Measurements from ENCODE around the gene DYNLRB1.
A peak's percentile ranks its signal among the peaks of the same experiment; 100 is the strongest.

The DYNLRB1 gene

GRCh38 chr20:34579191-34579978, 63.2 kb downstream of the DYNLRB1 start:
- Mint-ChIP-seq H3K36me3 (ENCODE audit: low read depth) (peaks cover 69% of the 10 kb centered on the region), H3K4me3 (no peak overlapping the region)

GRCh38 chr20:34579979-34580940, 64.0 kb downstream of the DYNLRB1 start:
- no peaks in the 10 kb centered on the region for H3K9me3 Mint-ChIP-seq
- no peak overlapping the region for H3K4me3 Mint-ChIP-seq
- DNase-seq: no peak
- H3K27ac Mint-ChIP-seq: peak overlapping the region; percentile 77
- peaks cover 68% of the 10 kb centered on the region for H3K36me3 Mint-ChIP-seq (ENCODE audit: low read depth)
- no peaks in the 10 kb centered on the region for H3K27me3 Mint-ChIP-seq
- H3K4me1 Mint-ChIP-seq (ENCODE audit: low read depth): peaks cover 29% of the 10 kb centered on the region

More at GRCh38 chr20:34579191-34579978, 63.2 kb downstream of the DYNLRB1 start:
- no peak for DNase-seq
- peaks cover 29% of the 10 kb centered on the region for H3K4me1 Mint-ChIP-seq (ENCODE audit: low read depth)
- no peak overlapping the region for H3K27ac Mint-ChIP-seq
- no peaks in the 10 kb centered on the region for H3K27me3 Mint-ChIP-seq
- no peaks in the 10 kb centered on the region for H3K9me3 Mint-ChIP-seq

- peaks cover 29% of the 10 kb centered on the region for H3K4me1 Mint-ChIP-seq (ENCODE audit: low read depth)
- H3K27me3 Mint-ChIP-seq: no peaks in the 10 kb centered on the region
- DNase-seq: no peak
- no peak overlapping the region for H3K4me3 Mint-ChIP-seq
- H3K9me3 Mint-ChIP-seq: no peaks in the 10 kb centered on the region
- H3K27ac Mint-ChIP-seq: peak overlapping the region; percentile 92
- peaks cover 75% of the 10 kb centered on the region for H3K36me3 Mint-ChIP-seq (ENCODE audit: low read depth)
These were observed 65.3 kb downstream of the DYNLRB1 start for GRCh38 chr20:34581341-34582184.

- Mint-ChIP-seq H3K36me3 (ENCODE audit: low read depth) (peaks cover 82% of the 10 kb centered on the region), H3K4me3 (no peak overlapping the region)
- no peak for DNase-seq
These were observed 66.0 kb downstream of the DYNLRB1 start for GRCh38 chr20:34582221-34582620.

GRCh38 chr20:34582911-34583310, 66.7 kb downstream of the DYNLRB1 start:
- H3K27ac Mint-ChIP-seq: peak overlapping the region; percentile 3
- DNase-seq: no peak
- peaks cover 89% of the 10 kb centered on the region for H3K36me3 Mint-ChIP-seq (ENCODE audit: low read depth)
- no peaks in the 10 kb centered on the region for H3K27me3 Mint-ChIP-seq
- H3K4me1 Mint-ChIP-seq (ENCODE audit: low read depth): peaks cover 29% of the 10 kb centered on the region
- no peak overlapping the region for H3K4me3 Mint-ChIP-seq
- H3K9me3 Mint-ChIP-seq: no peaks in the 10 kb centered on the region

More at GRCh38 chr20:34582221-34582620, 66.0 kb downstream of the DYNLRB1 start:
- Mint-ChIP-seq H3K4me1 (ENCODE audit: low read depth) (peaks cover 29% of the 10 kb centered on the region), H3K27ac (peak overlapping the region; percentile 92), H3K9me3 (no peaks in the 10 kb centered on the region), H3K27me3 (no peaks in the 10 kb centered on the region)

- peaks cover 29% of the 10 kb centered on the region for H3K4me1 Mint-ChIP-seq (ENCODE audit: low read depth)
- DNase-seq: no peak
- no peaks in the 10 kb centered on the region for H3K27me3 Mint-ChIP-seq
- H3K36me3 Mint-ChIP-seq (ENCODE audit: low read depth): peaks cover 89% of the 10 kb centered on the region
- H3K9me3 Mint-ChIP-seq: no peaks in the 10 kb centered on the region
- H3K27ac Mint-ChIP-seq: no peak overlapping the region
- no peak overlapping the region for H3K4me3 Mint-ChIP-seq
These were observed 67.3 kb downstream of the DYNLRB1 start for GRCh38 chr20:34583544-34583943.

- H3K4me3 Mint-ChIP-seq: no peak overlapping the region
- H3K36me3 Mint-ChIP-seq (ENCODE audit: low read depth): peaks cover 78% of the 10 kb centered on the region
- no peak for DNase-seq
- no peaks in the 10 kb centered on the region for H3K27me3 Mint-ChIP-seq
- peaks cover 24% of the 10 kb centered on the region for H3K4me1 Mint-ChIP-seq (ENCODE audit: low read depth)
- no peak overlapping the region for H3K27ac Mint-ChIP-seq
- no peaks in the 10 kb centered on the region for H3K9me3 Mint-ChIP-seq
These were observed 68.8 kb downstream of the DYNLRB1 start for GRCh38 chr20:34585019-34585418.

- Mint-ChIP-seq H3K27me3 (no peaks in the 10 kb centered on the region), H3K4me1 (ENCODE audit: low read depth) (peaks cover 9% of the 10 kb centered on the region), H3K27ac (no peak overlapping the region), H3K9me3 (no peaks in the 10 kb centered on the region), H3K4me3 (no peak overlapping the region), H3K36me3 (ENCODE audit: low read depth) (peaks cover 64% of the 10 kb centered on the region)
- DNase-seq: no peak
These were observed 70.4 kb downstream of the DYNLRB1 start for GRCh38 chr20:34586488-34587163.

Data from activated T-cell treated with anti-CD3 and anti-CD28 coated beads, Interleukin-2, amount 50 U/mL, for 24 hours (primary cell).